Upper lobe of left lung (tissue), 6 donors: ENCODE results near the gene ATP2A2. TPM values are rescaled to one million over a fixed set of nuclear protein-coding genes. Genes with fewer than 3 reads are reported as not detected.

Experiments used
- ATAC-seq, 2 donors: fragments of 200-7000 bp; cut with Tn5 transposase; one replicate each; pipeline ENCODE4 v1.9.1; 2022; ENCODE audit warnings: mild to moderate bottlenecking in 2 of 2, moderate library complexity in 2 of 2; ENCODE audit not compliant: low FRiP score in 2 of 2
- DNase-seq, 2 donors: peaks; one replicate each; pipeline ENCODE4 v3.0.0-alpha.2; 2019 to 2020
- H3K27ac ChIP-seq, 4 donors: fragments of 200-600 bp; sonication (generic); one replicate each; pipeline ENCODE4 v1.5.1; 2016 to 2019
- H3K27me3 ChIP-seq, 4 donors: fragments of 200-600 bp; sonication (generic); one replicate each; pipeline ENCODE4 v1.5.1; 2017 to 2019
- H3K36me3 ChIP-seq, 4 donors: fragments of 200-600 bp; sonication (generic); one replicate each; pipeline ENCODE4 v1.5.1; 2016 to 2019
- H3K4me1 ChIP-seq, 4 donors: fragments of 200-600 bp; sonication (generic); one replicate each; pipeline ENCODE4 v1.5.1; 2018 to 2019
- H3K4me3 ChIP-seq, 4 donors: fragments of 200-600 bp; sonication (generic); one replicate each; pipeline ENCODE4 v1.5.1; 2017 to 2019; ENCODE audit warnings: mild to moderate bottlenecking in 2 of 4, moderate library complexity in 1 of 4
- H3K9me3 ChIP-seq, 4 donors: fragments of 200-600 bp; sonication (generic); one replicate each; pipeline ENCODE4 v1.5.1; 2018 to 2019
- EP300 ChIP-seq, 4 donors: sonication (generic); formaldehyde crosslinking; IDR thresholded peaks; one replicate each; pipeline ENCODE4 v1.5.1; 2017; ENCODE audit warnings: antibody characterized with exemption in 4 of 4, control low read depth in 2 of 4
- POLR2A ChIP-seq, 4 donors: fragments of 450-650 bp; IDR thresholded peaks; one replicate each; pipeline ENCODE4 v1.5.1; 2016 to 2017; ENCODE audit warnings: antibody characterized with exemption in 4 of 4, mild to moderate bottlenecking in 2 of 4
- POLR2AphosphoS5 ChIP-seq, 2 donors: sonication (generic); formaldehyde crosslinking; IDR thresholded peaks; one replicate each; pipeline ENCODE4 v1.5.1; 2017; ENCODE audit warnings: antibody characterized with exemption in 2 of 2
- WGBS, 2 donors: methylation state at CpG; one replicate each; pipeline ENCODE4 v1.1.5; 2017 to 2018; 5-methylcytosine and 5-hydroxymethylcytosine counted together
- total RNA-seq, 6 donors: library from RNA; depleted of rRNA in 4 of 6; stranded (reverse); fragments of >200 nt in 4 of 6; gene quantifications; one replicate each; pipeline versions ENCODE4 v1.1.0 to v1.2.1, GENCODE V29; 2016 to 2021
- TF ChIP-seq, protein P1 (sequence below), 6 experiments: fragments of 450-650 bp in 4 of 6; fragments of 200-600 bp in 2 of 6; sonication (generic) in 2 of 6; IDR thresholded peaks; one replicate each; pipeline ENCODE4 v1.5.1; 2016 to 2019; ENCODE audit warnings: antibody characterized with exemption in 6 of 6
- donor health status: DM: no; HTN: no; CAD: no; lungs with moderate emphysema.
- donor health status: DM: no; HTN: yes; CAD: no; lungs with severe emphysema.

Gene ATP2A2
- total RNA-seq, 6 donors from 2014 or later, result 91.7 to 166 (median 142) TPM

DNA sequence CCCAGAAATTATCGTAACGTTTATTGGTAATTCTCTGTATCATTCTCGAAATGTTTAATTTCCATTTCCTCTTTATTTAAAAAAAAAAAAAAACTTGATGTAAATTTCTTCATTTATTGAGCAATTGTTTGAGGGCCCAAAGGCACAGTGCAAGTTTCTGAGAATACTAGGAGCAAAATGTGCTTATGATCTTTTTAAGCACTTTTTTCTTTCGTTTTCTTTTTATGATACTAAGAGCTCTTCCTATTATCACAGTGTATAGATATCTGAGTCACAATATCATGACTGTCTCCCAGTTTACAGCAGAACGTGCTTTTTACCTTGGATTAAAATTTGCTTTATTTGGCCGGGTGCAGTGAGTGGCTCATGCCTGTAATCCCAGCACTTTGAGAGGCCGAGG, 5.6 kb downstream of the ATP2A2 start:
- DNase-seq (no peak), ATAC-seq (no peak)
- peaks cover 50 to 68% (median 58%) of the 10 kb centered on the region in 4 donors for H3K4me1 ChIP-seq
- peak overlapping the region in 1 of 4 donors; percentile 14 for H3K4me3 ChIP-seq
- no peaks in the 10 kb centered on the region for H3K27me3 ChIP-seq
- no peaks in the 10 kb centered on the region for H3K9me3 ChIP-seq
- 60 to 66% methylated on average over 7 of the region's 7 CpGs for WGBS, 2 donors
- H3K36me3 ChIP-seq, result peaks cover 0 to 47% (median 15%) of the 10 kb centered on the region in 4 donors
- no peak for TF ChIP-seq EP300 (IDR thresholded peaks at IDR 0.05)
- no peak for TF ChIP-seq POLR2AphosphoS5 (IDR thresholded peaks at IDR 0.05)
- no peak for TF ChIP-seq POLR2A (IDR thresholded peaks at IDR 0.05)
- TF ChIP-seq, protein P1, sequence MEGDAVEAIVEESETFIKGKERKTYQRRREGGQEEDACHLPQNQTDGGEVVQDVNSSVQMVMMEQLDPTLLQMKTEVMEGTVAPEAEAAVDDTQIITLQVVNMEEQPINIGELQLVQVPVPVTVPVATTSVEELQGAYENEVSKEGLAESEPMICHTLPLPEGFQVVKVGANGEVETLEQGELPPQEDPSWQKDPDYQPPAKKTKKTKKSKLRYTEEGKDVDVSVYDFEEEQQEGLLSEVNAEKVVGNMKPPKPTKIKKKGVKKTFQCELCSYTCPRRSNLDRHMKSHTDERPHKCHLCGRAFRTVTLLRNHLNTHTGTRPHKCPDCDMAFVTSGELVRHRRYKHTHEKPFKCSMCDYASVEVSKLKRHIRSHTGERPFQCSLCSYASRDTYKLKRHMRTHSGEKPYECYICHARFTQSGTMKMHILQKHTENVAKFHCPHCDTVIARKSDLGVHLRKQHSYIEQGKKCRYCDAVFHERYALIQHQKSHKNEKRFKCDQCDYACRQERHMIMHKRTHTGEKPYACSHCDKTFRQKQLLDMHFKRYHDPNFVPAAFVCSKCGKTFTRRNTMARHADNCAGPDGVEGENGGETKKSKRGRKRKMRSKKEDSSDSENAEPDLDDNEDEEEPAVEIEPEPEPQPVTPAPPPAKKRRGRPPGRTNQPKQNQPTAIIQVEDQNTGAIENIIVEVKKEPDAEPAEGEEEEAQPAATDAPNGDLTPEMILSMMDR (IDR thresholded peaks at IDR 0.05), result no peak
- peak overlapping the region in 2 of 4 donors; percentile 47 to 53 for H3K27ac ChIP-seq

DNA sequence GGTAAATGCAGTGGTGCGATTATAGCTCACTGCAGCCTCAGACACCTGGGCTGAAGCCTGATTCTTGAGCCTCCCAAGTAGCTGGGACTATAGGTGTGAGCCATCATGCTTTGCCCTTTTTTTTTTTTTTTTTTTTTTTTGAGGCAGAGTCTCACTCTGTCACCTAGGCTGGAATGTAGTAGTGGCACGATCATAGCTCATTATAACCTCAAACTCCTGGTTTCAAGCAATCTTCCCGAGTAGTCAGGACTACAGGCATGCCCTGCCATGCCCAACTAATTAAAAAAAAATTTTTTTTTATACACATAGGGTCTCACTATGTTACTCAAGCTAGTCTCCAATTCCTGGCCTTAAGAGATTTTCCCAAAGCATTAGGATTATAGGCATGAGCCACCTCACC, 6.9 kb downstream of the ATP2A2 start:
- TF ChIP-seq POLR2AphosphoS5 (IDR thresholded peaks at IDR 0.05), result no peak
- no peak for TF ChIP-seq EP300 (IDR thresholded peaks at IDR 0.05)
- TF ChIP-seq, protein P1 (IDR thresholded peaks at IDR 0.05), result no peak
- TF ChIP-seq POLR2A (IDR thresholded peaks at IDR 0.05), result no peak
- Histone ChIP-seq H3K4me3 (no peak overlapping the region), H3K36me3 (peaks cover 5 to 61% (median 27%) of the 10 kb centered on the region in 4 donors), H3K4me1 (peaks cover 42 to 56% (median 52%) of the 10 kb centered on the region in 4 donors), H3K27me3 (no peaks in the 10 kb centered on the region), H3K9me3 (no peaks in the 10 kb centered on the region), H3K27ac (no peak overlapping the region)
- no peak for DNase-seq
- WGBS, 2 donors, result 84 to 93% methylated on average over 3 of the region's 3 CpGs
- no peak for ATAC-seq

DNA sequence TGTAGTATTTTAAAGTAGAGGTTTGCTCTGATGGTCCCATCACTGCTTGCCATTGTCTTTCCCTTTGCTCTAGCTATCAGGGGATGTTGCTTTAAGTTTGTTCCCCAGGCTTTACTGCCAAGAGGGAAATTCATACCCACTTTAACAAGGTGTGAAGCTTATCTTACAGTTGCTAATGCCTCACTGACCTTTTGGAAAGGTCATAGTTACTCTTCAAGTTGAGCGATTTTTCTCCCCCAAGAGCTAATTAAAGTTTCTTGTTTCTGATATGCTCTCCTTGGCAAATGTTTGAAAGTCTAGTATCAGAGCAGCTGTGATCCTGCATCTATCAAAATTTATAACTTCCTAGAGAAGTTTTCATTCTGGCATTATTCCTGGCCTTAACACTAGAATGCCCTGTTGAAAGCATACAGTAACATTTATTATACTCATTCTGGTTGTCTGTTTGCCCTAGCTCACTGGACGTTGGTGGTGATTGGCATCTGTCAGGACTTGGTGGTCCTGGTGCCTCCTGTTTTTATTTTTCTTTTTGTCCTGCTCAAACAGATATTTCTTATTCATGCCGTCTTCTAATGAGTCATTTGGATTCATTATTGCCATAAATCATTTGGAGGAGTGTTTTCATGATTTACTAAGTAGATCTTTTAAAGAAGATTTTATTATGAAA, 8.1 kb downstream of the ATP2A2 start:
- peaks cover 6 to 71% (median 33%) of the 10 kb centered on the region in 4 donors for H3K36me3 ChIP-seq
- 42 to 43% methylated on average over 3 of the region's 3 CpGs for WGBS, 2 donors
- TF ChIP-seq POLR2AphosphoS5 (IDR thresholded peaks at IDR 0.05), result no peak
- TF ChIP-seq, protein P1 (IDR thresholded peaks at IDR 0.05), result no peak
- TF ChIP-seq EP300 (IDR thresholded peaks at IDR 0.05), result no peak
- no peak for TF ChIP-seq POLR2A (IDR thresholded peaks at IDR 0.05)
- no peaks in the 10 kb centered on the region for H3K27me3 ChIP-seq
- no peaks in the 10 kb centered on the region for H3K9me3 ChIP-seq
- H3K27ac ChIP-seq, result peak overlapping the region in 1 of 4 donors; percentile 22
- DNase-seq, result no peak
- ATAC-seq, result no peak
- H3K4me3 ChIP-seq, result no peak overlapping the region
- H3K4me1 ChIP-seq, result peaks cover 31 to 46% (median 40%) of the 10 kb centered on the region in 4 donors

DNA sequence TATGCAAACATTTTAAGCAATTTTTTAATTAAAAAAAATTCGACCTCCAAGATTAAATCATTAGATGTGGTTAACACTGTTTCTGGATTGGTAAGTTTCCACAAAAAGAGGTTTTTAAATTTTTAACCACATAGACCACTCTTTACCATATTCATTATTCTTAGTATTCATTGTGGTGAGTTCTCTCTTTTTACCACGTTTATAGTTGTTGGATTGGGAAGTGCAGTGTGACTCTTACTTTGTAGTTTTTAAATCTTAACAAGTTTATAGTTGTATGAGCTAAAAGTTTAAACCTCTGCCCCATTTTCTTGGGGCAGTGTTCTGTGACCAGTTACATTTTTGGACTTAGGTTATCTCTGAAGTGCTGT, 8.6 kb downstream of the ATP2A2 start:
- Histone ChIP-seq H3K4me1 (peaks cover 26 to 41% (median 35%) of the 10 kb centered on the region in 4 donors), H3K27me3 (no peaks in the 10 kb centered on the region), H3K4me3 (no peak overlapping the region), H3K36me3 (peaks cover 6 to 76% (median 37%) of the 10 kb centered on the region in 4 donors), H3K9me3 (no peaks in the 10 kb centered on the region), H3K27ac (no peak overlapping the region)
- ATAC-seq (no peak), DNase-seq (no peak)
- 26 to 37% methylated on average over 2 of the region's 2 CpGs for WGBS, 2 donors
- TF ChIP-seq POLR2A (IDR thresholded peaks at IDR 0.05), result no peak
- TF ChIP-seq, protein P1 (IDR thresholded peaks at IDR 0.05), result no peak
- TF ChIP-seq EP300 (IDR thresholded peaks at IDR 0.05), result no peak
- no peak for TF ChIP-seq POLR2AphosphoS5 (IDR thresholded peaks at IDR 0.05)
